Measurements from ENCODE around the gene BAIAP3. TPM values are rescaled to one million over a fixed set of nuclear protein-coding genes. Genes with fewer than 3 reads are reported as not detected.

BAIAP3 gene
- total RNA-seq, 1 donor from 2014 or later, result 1.7 TPM

GRCh38 chr16:1348926-1349325, 15.5 kb downstream of the BAIAP3 start:
- H3K27ac Mint-ChIP-seq (ENCODE audit: unreplicated experiment), result no peak overlapping the region
- no peak for DNase-seq (ENCODE audit: low spot score)
- no peaks in the 10 kb centered on the region for H3K9me3 Mint-ChIP-seq (ENCODE audit: low read depth)
- H3K27me3 Mint-ChIP-seq (ENCODE audit: low read depth), result no peaks in the 10 kb centered on the region
- H3K4me3 Mint-ChIP-seq (ENCODE audit: unreplicated experiment), result no peak overlapping the region
- no peak for TF ChIP-seq CTCF (IDR thresholded peaks at IDR 0.05)
- H3K4me1 Mint-ChIP-seq (ENCODE audit: low read depth), result peaks cover 32% of the 10 kb centered on the region
- peaks cover 2% of the 10 kb centered on the region for H3K36me3 Mint-ChIP-seq (ENCODE audit: low read depth)

- Mint-ChIP-seq H3K36me3 (ENCODE audit: low read depth) (peaks cover 2% of the 10 kb centered on the region), H3K4me3 (ENCODE audit: unreplicated experiment) (no peak overlapping the region), H3K9me3 (ENCODE audit: low read depth) (no peaks in the 10 kb centered on the region)
Observed at GRCh38 chr16:1349351-1349750, 15.9 kb downstream of the BAIAP3 start.

GRCh38 chr16:1349951-1350350, 16.5 kb downstream of the BAIAP3 start:
- Mint-ChIP-seq H3K36me3 (ENCODE audit: low read depth) (peaks cover 2% of the 10 kb centered on the region), H3K4me1 (ENCODE audit: low read depth) (peaks cover 36% of the 10 kb centered on the region), H3K27ac (ENCODE audit: unreplicated experiment) (no peak overlapping the region), H3K9me3 (ENCODE audit: low read depth) (no peaks in the 10 kb centered on the region), H3K4me3 (ENCODE audit: unreplicated experiment) (peak overlapping the region; percentile 73), H3K27me3 (ENCODE audit: low read depth) (no peaks in the 10 kb centered on the region)
- DNase-seq (ENCODE audit: low spot score), result no peak
- TF ChIP-seq CTCF (IDR thresholded peaks at IDR 0.05), result no peak

More at GRCh38 chr16:1349351-1349750, 15.9 kb downstream of the BAIAP3 start:
- DNase-seq (ENCODE audit: low spot score), result no peak
- Mint-ChIP-seq H3K27me3 (ENCODE audit: low read depth) (no peaks in the 10 kb centered on the region), H3K27ac (ENCODE audit: unreplicated experiment) (no peak overlapping the region), H3K4me1 (ENCODE audit: low read depth) (peaks cover 33% of the 10 kb centered on the region)
- no peak for TF ChIP-seq CTCF (IDR thresholded peaks at IDR 0.05)

GRCh38 chr16:1350691-1351090, 17.2 kb downstream of the BAIAP3 start:
- peak overlapping the region; percentile 73 for H3K4me3 Mint-ChIP-seq (ENCODE audit: unreplicated experiment)
- DNase-seq (ENCODE audit: low spot score), result no peak
- H3K27me3 Mint-ChIP-seq (ENCODE audit: low read depth), result no peaks in the 10 kb centered on the region
- H3K36me3 Mint-ChIP-seq (ENCODE audit: low read depth), result peaks cover 2% of the 10 kb centered on the region
- no peak overlapping the region for H3K27ac Mint-ChIP-seq (ENCODE audit: unreplicated experiment)
- H3K4me1 Mint-ChIP-seq (ENCODE audit: low read depth), result peaks cover 40% of the 10 kb centered on the region
- no peaks in the 10 kb centered on the region for H3K9me3 Mint-ChIP-seq (ENCODE audit: low read depth)
- no peak for TF ChIP-seq CTCF (IDR thresholded peaks at IDR 0.05)

- no peak for DNase-seq (ENCODE audit: low spot score)
- H3K9me3 Mint-ChIP-seq (ENCODE audit: low read depth), result no peaks in the 10 kb centered on the region
- no peaks in the 10 kb centered on the region for H3K27me3 Mint-ChIP-seq (ENCODE audit: low read depth)
- no peak for TF ChIP-seq CTCF (IDR thresholded peaks at IDR 0.05)
- peaks cover 2% of the 10 kb centered on the region for H3K36me3 Mint-ChIP-seq (ENCODE audit: low read depth)
- H3K27ac Mint-ChIP-seq (ENCODE audit: unreplicated experiment), result no peak overlapping the region
- peaks cover 40% of the 10 kb centered on the region for H3K4me1 Mint-ChIP-seq (ENCODE audit: low read depth)
- peak overlapping the region; percentile 73 for H3K4me3 Mint-ChIP-seq (ENCODE audit: unreplicated experiment)
Observed at GRCh38 chr16:1351215-1351581, 17.8 kb downstream of the BAIAP3 start.
